ENCODE results near the gene LRRFIP2.

- TF ChIP-seq SUZ12 (IDR thresholded peaks at IDR 0.05) = no peak
- no peak for TF ChIP-seq SP1 (IDR thresholded peaks at IDR 0.05)
- TF ChIP-seq BHLHE40 (IDR thresholded peaks at IDR 0.05; ENCODE audit: borderline replicate concordance) = no peak
- no peak for TF ChIP-seq CTBP1 (IDR thresholded peaks at IDR 0.05; ENCODE audit: borderline replicate concordance)
- TF ChIP-seq PKNOX1 (IDR thresholded peaks at IDR 0.05) = no peak
- TF ChIP-seq FOXK2 (IDR thresholded peaks at IDR 0.05) = no peak
Measured at GRCh38 chr3:37087870-37088269, 86.5 kb downstream of the LRRFIP2 start.
